Thyroid gland (tissue), 4 donors: ENCODE results near the gene GPR15LG. TPM values are rescaled to one million over a fixed set of nuclear protein-coding genes. Genes with fewer than 3 reads are reported as not detected.
"Not testable (repeated sequence)": the region's sequence is repeated elsewhere in the genome, so short reads cannot be mapped to it uniquely, and the experiment has no call there.

Experiments
- DNase-seq, 2 donors: peaks; one replicate each; pipeline ENCODE4 v3.0.0-alpha.2; 2019
- H3K27ac ChIP-seq, 3 donors: fragments of 200-600 bp; sonication (generic); 1 replicate in 2 of 3; 2 replicates in 1 of 3; pipeline ENCODE4 v1.5.1; 2016 to 2019; ENCODE audit warnings: mild to moderate bottlenecking in 1 of 3, moderate library complexity in 1 of 3
- H3K27me3 ChIP-seq: fragments of 200-600 bp; sonication (generic); one replicate; pipeline ENCODE4 v1.5.1; 2019
- H3K36me3 ChIP-seq, 2 donors: fragments of 200-600 bp; sonication (generic); one replicate each; pipeline ENCODE4 v1.5.1; 2016 to 2019
- H3K4me1 ChIP-seq, 2 donors: fragments of 200-600 bp; sonication (generic); one replicate each; pipeline ENCODE4 v1.5.1; 2017 to 2019
- H3K4me3 ChIP-seq, 3 donors: fragments of 200-600 bp; sonication (generic); replicated peaks in 1 of 3; 1 replicate in 2 of 3; 2 replicates in 1 of 3; pipeline ENCODE4 v1.5.1; 2016; ENCODE audit warnings: mild to moderate bottlenecking in 1 of 3
- H3K9me3 ChIP-seq: fragments of 200-600 bp; sonication (generic); one replicate; pipeline ENCODE4 v1.5.1; 2017
- POLR2A ChIP-seq, 2 donors: fragments of 450-650 bp; IDR thresholded peaks; one replicate each; pipeline ENCODE4 v1.6.1; 2017; ENCODE audit warnings: antibody characterized with exemption in 2 of 2, mild to moderate bottlenecking in 2 of 2, moderate library complexity in 1 of 2
- WGBS, 2 donors: methylation state at CpG; one replicate each; pipeline ENCODE4 v1.1.5; 2017; 5-methylcytosine and 5-hydroxymethylcytosine counted together
- intact Hi-C: fragments of 100-400 bp; cut with DNase I; formaldehyde crosslinking; loops from one replicate; pipeline ENCODE4 v1.15.1; 2023
- total RNA-seq, 4 donors: library from RNA; depleted of rRNA; stranded (reverse); fragments of >200 nt; gene quantifications; one replicate each; pipeline ENCODE4 v1.2.3, GENCODE V29; 2016
- TF ChIP-seq, protein P1 (sequence below), 6 experiments: fragments of 200-600 bp in 3 of 6; fragments of 450-650 bp in 3 of 6; sonication (generic) in 3 of 6; IDR thresholded peaks; one replicate each; pipeline ENCODE4 v1.5.1; 2016 to 2019; ENCODE audit warnings: antibody characterized with exemption in 6 of 6, mild to moderate bottlenecking in 2 of 6, inconsistent platforms in 1 of 6, moderate library complexity in 1 of 6

The GPR15LG gene
- total RNA-seq, 4 donors from 2014 or later: not detected

DNA sequence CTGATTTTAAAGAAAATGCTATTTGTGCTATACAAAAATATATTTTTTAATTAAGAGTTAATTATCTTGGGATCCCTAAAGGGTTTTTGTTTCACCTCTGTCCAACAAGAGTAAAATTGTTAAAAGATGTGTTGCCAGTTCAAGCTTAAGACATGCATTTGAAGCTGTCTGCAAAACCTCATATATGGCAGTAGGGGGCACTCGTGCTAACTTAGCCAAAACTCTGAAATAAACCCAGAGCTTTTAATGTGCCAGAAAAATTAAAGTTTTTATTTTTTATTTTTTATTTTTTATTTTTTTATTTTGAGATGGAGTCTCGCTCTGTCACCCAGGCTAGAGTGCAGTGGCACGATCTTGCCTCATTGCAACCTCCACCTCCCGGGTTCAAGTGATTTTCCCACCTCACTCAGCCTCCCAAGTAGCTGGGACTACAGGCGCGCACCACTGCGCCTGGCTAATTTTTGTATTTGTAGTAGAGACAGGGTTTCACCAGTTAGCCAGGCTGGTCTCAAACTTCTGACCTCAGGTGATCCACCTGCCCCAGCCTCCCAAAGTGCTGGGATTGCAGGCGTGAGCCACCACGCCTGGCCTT is 25.5 kb upstream of the GPR15LG start:
- not testable (repeated sequence) for H3K27ac ChIP-seq, H3K9me3 ChIP-seq, H3K4me1 ChIP-seq, H3K4me3 ChIP-seq, H3K27me3 ChIP-seq, DNase-seq
- 84 to 86% methylated on average over 9 of the region's 9 CpGs for WGBS, 2 donors
- H3K36me3 ChIP-seq: peaks cover 80 to 94% of the 10 kb centered on the region in 2 donors
- TF ChIP-seq, protein P1, sequence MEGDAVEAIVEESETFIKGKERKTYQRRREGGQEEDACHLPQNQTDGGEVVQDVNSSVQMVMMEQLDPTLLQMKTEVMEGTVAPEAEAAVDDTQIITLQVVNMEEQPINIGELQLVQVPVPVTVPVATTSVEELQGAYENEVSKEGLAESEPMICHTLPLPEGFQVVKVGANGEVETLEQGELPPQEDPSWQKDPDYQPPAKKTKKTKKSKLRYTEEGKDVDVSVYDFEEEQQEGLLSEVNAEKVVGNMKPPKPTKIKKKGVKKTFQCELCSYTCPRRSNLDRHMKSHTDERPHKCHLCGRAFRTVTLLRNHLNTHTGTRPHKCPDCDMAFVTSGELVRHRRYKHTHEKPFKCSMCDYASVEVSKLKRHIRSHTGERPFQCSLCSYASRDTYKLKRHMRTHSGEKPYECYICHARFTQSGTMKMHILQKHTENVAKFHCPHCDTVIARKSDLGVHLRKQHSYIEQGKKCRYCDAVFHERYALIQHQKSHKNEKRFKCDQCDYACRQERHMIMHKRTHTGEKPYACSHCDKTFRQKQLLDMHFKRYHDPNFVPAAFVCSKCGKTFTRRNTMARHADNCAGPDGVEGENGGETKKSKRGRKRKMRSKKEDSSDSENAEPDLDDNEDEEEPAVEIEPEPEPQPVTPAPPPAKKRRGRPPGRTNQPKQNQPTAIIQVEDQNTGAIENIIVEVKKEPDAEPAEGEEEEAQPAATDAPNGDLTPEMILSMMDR (IDR thresholded peaks at IDR 0.05): peak in 5 of 6 experiments; percentile 22 to 85 (median 52)
- intact Hi-C loops: loop anchor here (5.0 kb wide), 1 partner anchor 59 kb away; no protein-coding TSS in a partner anchor

DNA sequence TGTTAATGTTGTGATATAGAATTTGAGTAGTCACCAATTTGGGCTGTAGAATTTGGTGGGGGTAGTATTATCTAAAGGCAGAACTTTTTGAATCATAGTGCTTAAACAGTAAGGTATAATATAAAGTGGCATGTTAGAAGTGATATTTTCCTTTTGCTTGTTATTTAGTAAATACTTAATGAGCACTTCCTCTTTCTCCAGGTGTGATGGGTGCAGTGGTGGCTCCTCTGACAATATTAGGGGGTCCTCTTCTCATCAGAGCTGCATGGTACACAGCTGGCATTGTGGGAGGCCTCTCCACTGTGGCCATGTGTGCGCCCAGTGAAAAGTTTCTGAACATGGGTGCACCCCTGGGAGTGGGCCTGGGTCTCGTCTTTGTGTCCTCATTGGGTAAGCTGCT is 23.7 kb upstream of the GPR15LG start:
- intact Hi-C loops: loop anchor here (5.0 kb wide), 1 partner anchor 57 kb away; no protein-coding TSS in a partner anchor
- Histone ChIP-seq H3K4me1 (no peaks in the 10 kb centered on the region), H3K27ac (no peak overlapping the region), H3K4me3 (no peak overlapping the region), H3K27me3 (no peaks in the 10 kb centered on the region), H3K36me3 (peaks cover 75 to 80% of the 10 kb centered on the region in 2 donors), H3K9me3 (no peaks in the 10 kb centered on the region)
- 88 to 90% methylated on average over 2 of the region's 2 CpGs for WGBS, 2 donors
- no peak for DNase-seq
- no peak for TF ChIP-seq POLR2A (IDR thresholded peaks at IDR 0.05)
- TF ChIP-seq, protein P1 (IDR thresholded peaks at IDR 0.05): no peak

DNA sequence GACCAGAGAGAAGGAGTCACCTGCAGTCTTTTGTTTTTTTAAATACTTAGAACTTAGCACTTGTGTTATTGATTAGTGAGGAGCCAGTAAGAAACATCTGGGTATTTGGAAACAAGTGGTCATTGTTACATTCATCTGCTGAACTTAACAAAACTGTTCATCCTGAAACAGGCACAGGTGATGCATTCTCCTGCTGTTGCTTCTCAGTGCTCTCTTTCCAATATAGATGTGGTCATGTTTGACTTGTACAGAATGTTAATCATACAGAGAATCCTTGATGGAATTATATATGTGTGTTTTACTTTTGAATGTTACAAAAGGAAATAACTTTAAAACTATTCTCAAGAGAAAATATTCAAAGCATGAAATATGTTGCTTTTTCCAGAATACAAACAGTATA is 20.8 kb upstream of the GPR15LG start:
- Histone ChIP-seq H3K27me3 (no peaks in the 10 kb centered on the region), H3K27ac (no peak overlapping the region), H3K36me3 (peaks cover 52 to 53% of the 10 kb centered on the region in 2 donors), H3K4me3 (no peak overlapping the region), H3K9me3 (no peaks in the 10 kb centered on the region), H3K4me1 (no peaks in the 10 kb centered on the region)
- no peak for TF ChIP-seq POLR2A (IDR thresholded peaks at IDR 0.05)
- TF ChIP-seq, protein P1 (IDR thresholded peaks at IDR 0.05): no peak
- intact Hi-C loops: no loop called here
- DNase-seq: no peak

DNA sequence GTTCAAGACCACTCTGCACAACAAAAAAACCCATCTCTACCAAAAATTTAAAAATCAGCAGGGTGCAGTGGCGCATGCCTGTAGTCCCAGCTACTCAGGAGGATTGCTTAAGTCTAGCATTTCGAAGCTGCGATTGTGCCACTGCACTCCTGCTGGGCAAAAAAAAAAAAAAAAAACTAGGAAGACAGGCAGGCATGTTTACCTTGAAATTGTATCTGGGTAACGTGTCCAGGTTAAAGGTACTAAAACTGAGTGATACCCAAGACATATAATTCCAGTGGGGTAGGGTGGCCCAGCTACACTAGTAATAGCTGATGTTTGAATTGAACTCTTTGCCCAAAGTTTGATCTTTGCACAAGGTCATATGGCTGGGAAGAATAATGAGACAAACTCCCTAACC is 18.1 kb upstream of the GPR15LG start:
- 96 to 98% methylated on average over 4 of the region's 4 CpGs for WGBS, 2 donors
- Histone ChIP-seq H3K27ac (no peak overlapping the region), H3K9me3 (no peaks in the 10 kb centered on the region), H3K4me3 (no peak overlapping the region), H3K4me1 (no peaks in the 10 kb centered on the region), H3K27me3 (no peaks in the 10 kb centered on the region), H3K36me3 (peaks cover 29 to 35% of the 10 kb centered on the region in 2 donors)
- no peak for DNase-seq
- intact Hi-C loops: no loop called here
- TF ChIP-seq, protein P1 (IDR thresholded peaks at IDR 0.05): no peak
- no peak for TF ChIP-seq POLR2A (IDR thresholded peaks at IDR 0.05)

DNA sequence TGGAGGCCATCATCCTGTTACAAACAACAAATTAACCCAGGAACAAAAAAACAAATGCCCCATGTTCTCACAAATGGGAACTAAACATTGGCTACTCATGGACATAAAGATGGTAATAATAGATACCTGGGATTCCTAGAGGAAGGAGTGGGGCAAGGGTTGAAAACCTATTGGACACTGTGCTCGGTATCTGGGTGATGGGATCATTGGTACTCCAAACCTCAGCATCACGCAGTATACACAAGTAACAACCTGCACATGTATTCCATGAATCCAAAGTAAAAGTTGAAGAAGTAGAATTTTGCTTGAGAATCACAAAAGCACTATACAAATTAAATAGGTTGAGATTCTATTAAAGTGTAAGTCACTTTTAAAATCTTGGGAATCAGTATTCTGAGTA is 17.6 kb upstream of the GPR15LG start:
- H3K27ac ChIP-seq: no peak overlapping the region
- H3K9me3 ChIP-seq: no peaks in the 10 kb centered on the region
- intact Hi-C loops: no loop called here
- TF ChIP-seq, protein P1 (IDR thresholded peaks at IDR 0.05): no peak
- no peak for TF ChIP-seq POLR2A (IDR thresholded peaks at IDR 0.05)
- peaks cover 24 to 30% of the 10 kb centered on the region in 2 donors for H3K36me3 ChIP-seq
- 86 to 98% methylated on average over 2 of the region's 2 CpGs for WGBS, 2 donors
- no peaks in the 10 kb centered on the region for H3K27me3 ChIP-seq
- no peaks in the 10 kb centered on the region for H3K4me1 ChIP-seq
- no peak for DNase-seq
- H3K4me3 ChIP-seq: no peak overlapping the region
